Stimulated activated memory B cell treated with anti-CD40 and anti-IgM and Interleukin-4, amounts not matched to agents 10 μg/mL and 1 μg/mL and 100 μg/mL, for 72 hours (primary cell): ENCODE data around the gene EPN3.

Experiments
- ATAC-seq: fragments of 150-1000 bp; cut with Tn5 transposase; 2 replicates; pipeline ENCODE4 v1.10.0; 2021
- H3K27ac Mint-ChIP-seq: one replicate; pipeline ENCODE4 v1.8.0; 2022; ENCODE audit warnings: mild to moderate bottlenecking, mixed read lengths
- H3K27me3 Mint-ChIP-seq: one replicate; pipeline ENCODE4 v1.8.0; 2022; ENCODE audit warnings: mixed read lengths
- H3K36me3 Mint-ChIP-seq: one replicate; pipeline ENCODE4 v1.8.0; 2022; ENCODE audit warnings: mixed read lengths
- H3K4me1 Mint-ChIP-seq: one replicate; pipeline ENCODE4 v1.8.0; 2022; ENCODE audit warnings: mixed read lengths
- H3K4me3 Mint-ChIP-seq: one replicate; pipeline ENCODE4 v1.8.0; 2022; ENCODE audit warnings: mild to moderate bottlenecking, moderate library complexity, mixed read lengths
- H3K9me3 Mint-ChIP-seq: one replicate; pipeline ENCODE4 v1.8.0; 2022; ENCODE audit warnings: mixed read lengths

The EPN3 gene

DNA sequence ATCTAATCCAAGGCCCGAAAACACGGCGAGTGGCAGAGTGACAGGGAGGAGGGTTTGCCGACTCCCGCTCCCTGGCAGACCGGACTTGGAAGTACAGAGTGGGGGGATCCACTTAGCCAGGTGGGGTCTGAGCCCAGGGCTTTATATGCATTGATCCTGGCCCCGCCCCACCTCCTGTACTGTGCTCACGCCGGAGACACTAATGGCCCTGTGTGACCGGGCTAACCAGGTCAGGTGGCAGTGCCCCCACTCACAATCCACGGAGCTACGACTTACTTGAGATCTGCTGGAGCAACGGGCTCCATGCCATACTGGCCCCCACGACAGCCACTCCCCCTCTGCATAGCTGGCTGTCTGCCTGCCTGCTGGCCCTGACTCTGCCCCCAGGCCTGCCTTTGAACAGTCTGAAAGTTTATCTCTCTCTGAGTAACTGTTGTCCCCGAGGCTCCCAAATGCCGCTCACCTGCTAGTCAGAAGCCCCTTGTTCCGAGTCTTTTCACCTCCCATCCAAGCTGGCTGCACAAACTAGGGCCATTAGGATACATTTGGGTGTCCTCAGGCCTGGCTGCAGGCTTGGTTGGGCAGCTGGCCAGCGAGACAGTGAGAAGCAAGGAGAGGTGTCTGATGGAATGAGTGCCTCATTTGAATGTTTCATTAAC, 56.0 kb downstream of the EPN3 start:
- Mint-ChIP-seq H3K36me3 (no peaks in the 10 kb centered on the region), H3K27me3 (peaks cover 57% of the 10 kb centered on the region), H3K4me1 (no peaks in the 10 kb centered on the region), H3K27ac (no peak overlapping the region), H3K4me3 (no peak overlapping the region), H3K9me3 (no peaks in the 10 kb centered on the region)
- no peak for ATAC-seq

DNA sequence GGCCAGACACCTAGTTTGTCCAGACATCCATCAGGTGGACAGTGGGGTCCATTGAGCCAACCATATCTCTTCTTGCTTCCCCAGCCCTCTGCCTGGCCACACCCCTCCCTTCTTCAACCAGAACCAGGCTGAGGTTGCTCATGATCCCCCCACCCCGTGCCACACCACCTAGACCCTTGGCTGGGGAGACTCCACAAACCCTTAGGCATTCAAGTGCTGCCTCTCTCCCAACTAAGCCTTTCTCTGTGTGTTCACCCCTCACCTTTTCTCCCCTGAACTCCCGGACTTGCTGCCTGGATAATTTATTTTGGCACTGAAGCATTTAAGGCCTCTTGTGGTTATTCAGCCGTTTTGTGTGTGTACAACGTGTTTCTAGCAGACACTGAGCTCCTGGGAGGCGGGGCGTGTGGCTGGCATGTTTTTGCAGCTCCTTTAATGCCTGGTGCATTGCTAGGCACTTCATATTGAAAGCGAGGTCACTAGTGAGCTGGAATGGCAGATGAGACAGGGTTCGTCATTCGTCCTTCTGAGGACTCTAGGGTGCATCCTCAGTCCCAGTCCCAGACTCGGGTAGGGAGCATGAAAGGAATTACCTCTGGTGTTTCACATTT, 56.7 kb downstream of the EPN3 start:
- H3K27ac Mint-ChIP-seq: no peak overlapping the region
- no peak for ATAC-seq

DNA sequence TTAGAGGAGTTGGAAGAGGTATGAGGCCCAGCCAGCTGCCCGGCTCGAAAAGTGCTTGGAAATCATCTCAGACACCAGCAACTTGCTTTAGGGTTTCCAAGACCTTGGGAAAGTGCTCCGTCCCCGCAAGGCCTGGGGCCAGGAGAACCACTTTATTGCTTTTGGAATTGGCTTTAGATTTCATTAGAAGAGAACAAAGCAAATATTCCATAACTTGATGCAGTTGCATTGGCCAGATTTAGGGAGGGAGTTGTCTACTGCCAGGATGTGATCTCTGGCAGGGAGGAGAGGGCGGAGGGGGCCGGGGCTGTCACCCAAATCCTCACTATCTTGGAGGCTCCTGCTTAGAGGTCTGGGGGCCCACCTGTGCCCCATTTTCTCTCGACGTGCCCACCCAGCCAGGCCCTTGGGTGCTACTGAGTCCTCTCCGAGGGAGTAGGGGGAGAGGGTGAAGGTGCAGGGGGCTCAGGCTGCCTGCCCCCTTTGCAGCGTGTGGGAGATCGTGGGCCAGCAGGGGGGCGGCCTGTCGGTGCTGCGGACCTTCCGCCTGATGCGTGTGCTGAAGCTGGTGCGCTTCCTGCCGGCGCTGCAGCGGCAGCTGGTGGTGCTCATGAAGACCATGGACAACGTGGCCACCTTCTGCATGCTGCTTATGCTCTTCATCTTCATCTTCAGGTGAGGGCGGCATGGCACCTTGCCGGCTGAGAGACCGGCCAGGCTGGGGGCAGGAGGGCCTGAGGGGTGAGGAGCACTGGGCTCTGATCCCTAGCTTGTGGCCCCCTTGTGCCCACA, 58.6 kb downstream of the EPN3 start:
- Mint-ChIP-seq H3K27ac (no peak overlapping the region), H3K27me3 (peaks cover 60% of the 10 kb centered on the region), H3K9me3 (no peaks in the 10 kb centered on the region), H3K4me3 (no peak overlapping the region), H3K36me3 (no peaks in the 10 kb centered on the region), H3K4me1 (no peaks in the 10 kb centered on the region)
- no peak for ATAC-seq

More for the DNA sequence above, 56.7 kb downstream of the EPN3 start:
- Mint-ChIP-seq H3K36me3 (no peaks in the 10 kb centered on the region), H3K4me3 (no peak overlapping the region), H3K4me1 (no peaks in the 10 kb centered on the region), H3K9me3 (no peaks in the 10 kb centered on the region), H3K27me3 (peaks cover 53% of the 10 kb centered on the region)

DNA sequence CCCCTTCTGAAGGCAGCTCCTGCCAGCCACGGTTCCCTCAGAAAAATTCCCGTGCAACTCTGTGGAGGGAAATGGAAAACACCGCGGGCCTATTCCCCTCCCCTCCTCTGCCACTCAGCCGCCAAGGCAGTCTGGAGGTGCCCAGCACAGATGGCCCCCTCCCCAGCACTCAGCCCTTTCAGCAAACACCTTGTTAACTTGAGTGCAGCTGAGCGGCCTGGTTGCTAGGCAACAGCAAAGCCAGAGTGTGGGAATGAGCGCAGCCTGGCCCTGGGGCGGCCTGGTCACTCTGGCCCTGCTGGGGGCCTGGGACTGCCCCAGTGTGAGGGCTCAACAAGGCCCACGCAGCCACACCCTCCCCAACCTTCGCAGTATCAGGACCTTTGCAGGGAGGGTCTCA, 60.8 kb downstream of the EPN3 start:
- Mint-ChIP-seq H3K27me3 (peaks cover 58% of the 10 kb centered on the region), H3K27ac (no peak overlapping the region), H3K4me3 (no peak overlapping the region), H3K4me1 (no peaks in the 10 kb centered on the region), H3K36me3 (no peaks in the 10 kb centered on the region), H3K9me3 (no peaks in the 10 kb centered on the region)
- no peak for ATAC-seq
